GM23248 (cell line): ENCODE data around the gene SNX9.

Experiments used
- EZH2 ChIP-seq: fragments of 200-600 bp; sonication (generic); IDR thresholded peaks from 2 replicates; pipeline ENCODE4 v1.6.1; 2018; ENCODE audit warnings: antibody characterized with exemption, mild to moderate bottlenecking; ENCODE audit not compliant: insufficient read depth, poor library complexity, severe bottlenecking
- EZH2phosphoT487 ChIP-seq: fragments of 200-600 bp; sonication (generic); IDR thresholded peaks from 2 replicates; pipeline ENCODE4 v1.6.1; 2018; ENCODE audit warnings: antibody characterized with exemption, moderate library complexity, mild to moderate bottlenecking, low read depth; ENCODE audit not compliant: insufficient read depth

- TF ChIP-seq EZH2phosphoT487 (no peak), EZH2 (no peak)
Observed at GRCh38 chr6:157943249-157943963, 120.4 kb downstream of the SNX9 start.
